ENCODE data around the gene DDB1. TPM values are rescaled to one million over a fixed set of nuclear protein-coding genes. Genes with fewer than 3 reads are reported as not detected.

DDB1 gene
- total RNA-seq, 2 donors from 2014 or later, result 179 to 253 TPM

DNA sequence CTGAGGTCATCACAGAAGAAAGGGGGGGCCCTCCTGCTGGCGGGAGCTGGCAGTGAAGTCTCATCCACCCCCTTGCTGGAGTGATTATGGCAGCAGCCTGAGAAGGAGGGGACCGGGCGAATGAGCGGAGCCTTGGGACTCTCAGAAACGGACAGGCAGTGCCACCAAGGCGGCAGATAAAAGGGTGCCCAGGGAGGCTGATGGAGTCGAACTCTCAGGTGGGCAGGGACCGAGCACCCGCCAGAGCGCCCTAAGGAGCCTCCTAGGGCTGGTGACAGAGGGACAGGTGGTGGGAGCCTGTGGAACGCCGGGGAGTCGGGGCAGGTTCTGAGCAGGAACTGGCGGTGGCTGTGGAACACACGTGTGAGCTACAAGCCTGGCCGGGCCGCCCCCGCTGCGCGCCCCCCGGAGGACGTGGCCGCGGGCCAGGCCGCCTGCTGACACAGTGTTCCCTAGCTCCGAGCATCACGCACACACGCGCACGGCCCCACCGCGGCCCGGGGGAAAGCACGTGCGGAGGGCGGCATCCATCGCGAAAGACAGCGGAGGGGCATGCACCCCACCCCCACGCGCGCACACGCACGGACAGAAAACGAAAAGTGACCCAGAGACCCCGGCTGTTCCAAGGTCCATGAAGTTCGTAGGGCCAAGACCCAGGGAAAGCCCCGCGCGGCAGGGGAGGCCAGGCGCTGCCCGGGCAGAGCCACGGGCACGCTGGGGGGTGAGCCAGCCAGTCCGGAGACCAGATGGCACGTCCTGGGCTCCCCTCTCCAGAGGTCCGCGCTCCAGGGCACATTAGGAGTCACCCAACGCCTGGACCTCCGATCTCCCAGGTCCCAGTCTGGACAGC lies 38.8 kb downstream of the DDB1 start:
- no peaks in the 10 kb centered on the region for H3K9me3 ChIP-seq
- WGBS, result under 1% methylated on average over 51 of the region's 60 CpGs
- DNase-seq (ENCODE audit: low spot score), result no peak
- no peaks in the 10 kb centered on the region for H3K27me3 ChIP-seq (replicated peaks; ENCODE audit: insufficient read depth)
- peak overlapping the region; percentile 16 to 57 for H3K27ac ChIP-seq
- H3K36me3 ChIP-seq, result no peaks in the 10 kb centered on the region
- TF ChIP-seq POLR2A (IDR thresholded peaks at IDR 0.05) (no peak), POLR2AphosphoS5 (IDR thresholded peaks at IDR 0.05) (no peak)
- TF ChIP-seq, protein P1, sequence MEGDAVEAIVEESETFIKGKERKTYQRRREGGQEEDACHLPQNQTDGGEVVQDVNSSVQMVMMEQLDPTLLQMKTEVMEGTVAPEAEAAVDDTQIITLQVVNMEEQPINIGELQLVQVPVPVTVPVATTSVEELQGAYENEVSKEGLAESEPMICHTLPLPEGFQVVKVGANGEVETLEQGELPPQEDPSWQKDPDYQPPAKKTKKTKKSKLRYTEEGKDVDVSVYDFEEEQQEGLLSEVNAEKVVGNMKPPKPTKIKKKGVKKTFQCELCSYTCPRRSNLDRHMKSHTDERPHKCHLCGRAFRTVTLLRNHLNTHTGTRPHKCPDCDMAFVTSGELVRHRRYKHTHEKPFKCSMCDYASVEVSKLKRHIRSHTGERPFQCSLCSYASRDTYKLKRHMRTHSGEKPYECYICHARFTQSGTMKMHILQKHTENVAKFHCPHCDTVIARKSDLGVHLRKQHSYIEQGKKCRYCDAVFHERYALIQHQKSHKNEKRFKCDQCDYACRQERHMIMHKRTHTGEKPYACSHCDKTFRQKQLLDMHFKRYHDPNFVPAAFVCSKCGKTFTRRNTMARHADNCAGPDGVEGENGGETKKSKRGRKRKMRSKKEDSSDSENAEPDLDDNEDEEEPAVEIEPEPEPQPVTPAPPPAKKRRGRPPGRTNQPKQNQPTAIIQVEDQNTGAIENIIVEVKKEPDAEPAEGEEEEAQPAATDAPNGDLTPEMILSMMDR (IDR thresholded peaks at IDR 0.05), result no peak
- H3K4me1 ChIP-seq (replicated peaks), result peaks cover 5% of the 10 kb centered on the region
- intact Hi-C loops (cut with DNase I), result no loop called here
- peak overlapping the region; percentile 39 to 50 for H3K4me3 ChIP-seq

DNA sequence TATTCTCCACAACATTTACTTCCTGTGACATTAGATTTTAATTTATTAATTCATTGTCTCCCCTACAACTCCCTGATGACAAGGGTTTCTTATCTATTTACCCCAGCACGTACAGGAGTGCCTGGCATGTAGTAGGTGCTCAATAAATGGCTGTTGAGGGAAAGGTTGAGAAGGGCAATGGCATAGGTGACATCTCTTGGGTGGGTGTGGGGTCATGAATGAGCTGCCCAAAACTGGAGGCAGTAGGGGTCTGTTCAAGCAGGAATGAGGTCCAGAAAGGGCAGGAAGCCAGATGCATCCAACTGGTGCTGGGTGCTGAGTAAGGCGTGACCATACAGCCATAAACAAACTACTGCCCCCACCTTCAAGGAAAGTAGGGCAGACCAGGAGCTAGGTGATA lies 40.5 kb downstream of the DDB1 start:
- Histone ChIP-seq H3K27ac (no peak overlapping the region), H3K36me3 (no peaks in the 10 kb centered on the region), H3K27me3 (replicated peaks; ENCODE audit: insufficient read depth) (no peaks in the 10 kb centered on the region), H3K4me1 (replicated peaks) (peaks cover 5% of the 10 kb centered on the region), H3K9me3 (no peaks in the 10 kb centered on the region), H3K4me3 (no peak overlapping the region)
- TF ChIP-seq POLR2AphosphoS5 (IDR thresholded peaks at IDR 0.05) (no peak), POLR2A (IDR thresholded peaks at IDR 0.05) (no peak)
- TF ChIP-seq, protein P1 (IDR thresholded peaks at IDR 0.05), result no peak
- intact Hi-C loops (cut with DNase I), result no loop called here
- 87% methylated on average over 2 of the region's 2 CpGs for WGBS
- no peak for DNase-seq (ENCODE audit: low spot score)

DNA sequence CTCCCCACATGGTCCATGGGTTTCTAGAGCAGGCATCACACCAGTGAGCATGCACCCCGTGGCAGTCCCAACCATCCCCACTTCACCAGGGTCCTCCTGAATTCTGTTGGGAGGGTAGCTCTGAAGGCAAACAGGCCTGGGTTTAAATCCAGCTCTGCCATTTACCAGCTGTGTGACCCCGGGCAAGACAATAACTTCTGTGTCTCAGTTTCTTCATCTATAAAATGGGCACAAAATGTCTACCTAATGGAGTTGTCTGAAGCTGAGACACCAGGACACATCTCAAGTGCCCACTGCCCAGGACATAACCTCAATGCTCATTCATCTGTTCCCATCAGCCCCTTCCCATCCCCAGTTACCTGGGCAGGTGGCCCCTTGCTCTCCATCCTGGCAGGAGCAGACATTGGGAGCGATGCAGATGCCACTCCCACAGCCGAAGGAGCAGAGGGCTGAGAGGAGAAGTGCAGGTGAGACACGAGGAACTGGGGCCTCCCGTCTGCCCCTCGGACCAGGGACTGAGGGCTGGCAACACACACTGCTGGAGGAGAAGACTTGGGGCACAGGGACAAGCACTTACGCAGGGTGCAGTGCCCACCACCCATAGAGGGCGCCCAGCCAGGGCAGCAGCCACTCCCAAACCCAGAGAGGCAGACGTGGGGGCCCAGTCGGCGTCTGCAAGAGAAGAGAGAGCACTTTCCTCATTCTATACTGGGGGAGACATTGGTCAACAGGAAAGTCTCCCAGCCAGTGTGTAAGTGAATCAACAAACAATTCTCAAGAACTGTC lies 41.8 kb downstream of the DDB1 start:
- intact Hi-C loops (cut with DNase I), result no loop called here
- no peak for DNase-seq (ENCODE audit: low spot score)
- TF ChIP-seq POLR2AphosphoS5 (IDR thresholded peaks at IDR 0.05) (no peak), POLR2A (IDR thresholded peaks at IDR 0.05) (no peak)
- TF ChIP-seq, protein P1 (IDR thresholded peaks at IDR 0.05), result no peak
- Histone ChIP-seq H3K9me3 (no peaks in the 10 kb centered on the region), H3K4me1 (replicated peaks) (peaks cover 5% of the 10 kb centered on the region), H3K27me3 (replicated peaks; ENCODE audit: insufficient read depth) (no peaks in the 10 kb centered on the region), H3K4me3 (no peak overlapping the region), H3K36me3 (no peaks in the 10 kb centered on the region), H3K27ac (no peak overlapping the region)
- 91% methylated on average over 12 of the region's 12 CpGs for WGBS

DNA sequence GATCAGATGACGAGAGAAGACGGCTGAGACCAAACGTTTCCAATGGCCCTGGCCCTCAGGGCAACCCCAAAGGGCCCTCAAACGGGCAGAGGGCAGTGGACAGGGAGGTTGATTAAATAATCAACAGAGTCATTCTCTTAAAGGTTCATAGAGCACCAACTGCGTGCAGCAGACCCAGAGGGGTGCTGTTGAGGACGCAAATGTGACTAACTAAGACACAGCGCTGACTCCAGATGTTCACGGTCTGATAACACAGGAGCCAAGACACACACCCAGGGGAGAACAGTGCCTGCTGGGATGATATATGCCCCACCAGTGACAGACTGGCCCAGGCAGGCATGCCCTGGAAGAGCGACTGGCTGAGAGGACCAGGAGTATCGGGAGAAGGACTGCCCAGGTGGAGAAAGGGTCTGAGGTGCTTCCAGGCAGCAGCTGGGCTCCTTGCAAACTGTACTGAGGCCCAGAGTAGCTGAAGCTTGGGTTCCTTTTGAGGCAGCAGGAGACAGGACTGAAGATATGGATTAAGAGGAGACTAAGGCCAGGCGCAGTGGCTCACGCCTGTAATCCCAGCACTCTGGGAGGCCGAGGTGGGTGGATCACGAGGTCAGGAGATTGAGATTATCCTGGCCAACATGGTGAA lies 45.4 kb downstream of the DDB1 start:
- Histone ChIP-seq H3K27ac (no peak overlapping the region), H3K9me3 (no peaks in the 10 kb centered on the region), H3K4me3 (no peak overlapping the region), H3K36me3 (no peaks in the 10 kb centered on the region), H3K27me3 (replicated peaks; ENCODE audit: insufficient read depth) (no peaks in the 10 kb centered on the region), H3K4me1 (replicated peaks) (no peaks in the 10 kb centered on the region)
- WGBS, result 91% methylated on average over 14 of the region's 14 CpGs
- TF ChIP-seq, protein P1 (IDR thresholded peaks at IDR 0.05), result no peak
- TF ChIP-seq POLR2AphosphoS5 (IDR thresholded peaks at IDR 0.05) (no peak), POLR2A (IDR thresholded peaks at IDR 0.05) (no peak)
- intact Hi-C loops (cut with DNase I), result no loop called here
- DNase-seq (ENCODE audit: low spot score), result no peak
